LNCAP (cell line): Measurements from ENCODE around the gene CCDC159.

Source experiments
- CTCF ChIP-seq: fragments of 450-650 bp; IDR thresholded peaks from 2 replicates; pipeline ENCODE4 v1.5.1; 2017; ENCODE audit warnings: mild to moderate bottlenecking

Gene CCDC159

DNA sequence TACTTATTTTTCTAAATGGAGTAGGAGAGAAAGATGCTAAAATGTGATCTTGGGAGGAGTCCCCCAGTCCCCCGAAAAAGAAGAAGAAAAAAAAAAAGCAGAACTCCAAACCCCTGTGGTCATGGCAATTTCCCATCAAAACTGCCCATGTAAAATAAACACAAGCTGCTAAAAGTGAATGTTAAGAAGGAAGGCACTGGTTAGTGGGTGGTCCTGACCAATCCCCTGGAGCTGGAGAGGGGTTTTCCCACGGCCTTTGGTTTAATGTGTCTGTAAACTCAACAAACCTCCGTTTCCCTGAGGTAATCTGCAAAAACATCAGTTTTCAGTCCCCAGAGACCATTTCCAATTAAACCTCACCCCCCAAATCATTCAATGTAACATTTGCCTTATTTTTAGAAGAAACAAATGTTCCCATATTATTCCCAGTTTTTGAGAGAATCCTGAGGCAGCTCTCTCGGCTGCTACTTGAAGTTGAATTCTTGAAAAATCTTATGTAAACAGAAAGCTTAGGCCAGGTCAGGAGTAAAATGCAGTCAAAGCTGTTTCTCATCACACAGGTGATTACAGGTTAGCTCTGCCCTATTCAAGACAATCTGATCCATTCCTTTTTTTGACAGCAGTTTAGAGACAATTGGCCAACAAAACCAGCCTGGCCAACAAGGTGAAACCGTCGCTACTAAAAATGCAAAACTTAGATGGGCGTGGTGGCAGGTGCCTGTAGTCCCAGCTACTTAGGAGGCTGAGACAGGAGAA is 23.9 kb upstream of the CCDC159 start:
- TF ChIP-seq CTCF: no peak

DNA sequence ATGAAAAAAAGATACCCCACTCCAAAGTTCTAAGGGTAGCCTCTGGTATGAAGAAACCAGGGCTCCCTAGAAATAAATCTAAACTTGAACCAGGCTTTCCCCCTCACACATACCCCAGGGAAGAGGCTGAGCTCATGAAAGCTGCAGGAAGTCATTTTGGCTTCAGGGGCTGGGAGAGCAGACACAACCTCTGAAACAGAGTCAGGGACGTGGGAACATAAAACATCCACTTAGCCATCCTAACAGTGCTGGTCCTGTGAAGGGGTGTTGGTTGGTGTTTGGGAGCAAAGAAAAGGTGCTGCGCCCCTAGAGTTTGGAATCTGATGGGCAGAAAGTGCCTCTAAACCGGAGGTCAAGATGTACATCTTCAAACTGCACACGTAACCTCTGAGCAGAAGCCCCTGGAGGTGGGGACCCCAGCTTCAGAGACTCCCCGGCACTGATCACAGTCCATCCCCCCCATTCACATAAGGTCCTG is 22.7 kb upstream of the CCDC159 start:
- no peak for TF ChIP-seq CTCF

GRCh38 chr19:11324079-11324661 is 22.1 kb upstream of the CCDC159 start:
- TF ChIP-seq CTCF: no peak

GRCh38 chr19:11324748-11325389 is 21.4 kb upstream of the CCDC159 start:
- TF ChIP-seq CTCF: no peak

GRCh38 chr19:11325544-11325943 is 20.8 kb upstream of the CCDC159 start:
- no peak for TF ChIP-seq CTCF

DNA sequence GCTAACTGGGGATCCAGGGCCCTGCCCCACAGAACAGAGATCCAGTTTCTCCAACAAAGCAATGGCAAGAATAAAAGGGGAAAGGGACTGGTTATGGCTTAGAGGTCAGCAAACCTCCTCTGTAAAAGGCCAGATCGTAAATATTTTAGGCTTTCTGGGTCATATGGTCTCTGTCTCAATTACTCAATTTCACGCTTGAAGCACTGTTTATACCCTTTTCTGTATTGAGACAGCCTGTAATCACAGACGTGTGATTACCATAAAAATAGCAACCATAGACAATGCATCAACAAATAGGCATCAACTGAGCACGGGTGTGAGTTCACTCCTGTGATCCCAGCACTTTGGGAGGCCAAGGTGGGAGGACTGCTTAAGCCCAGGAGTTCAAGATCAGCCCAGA is 16.2 kb upstream of the CCDC159 start:
- no peak for TF ChIP-seq CTCF

DNA sequence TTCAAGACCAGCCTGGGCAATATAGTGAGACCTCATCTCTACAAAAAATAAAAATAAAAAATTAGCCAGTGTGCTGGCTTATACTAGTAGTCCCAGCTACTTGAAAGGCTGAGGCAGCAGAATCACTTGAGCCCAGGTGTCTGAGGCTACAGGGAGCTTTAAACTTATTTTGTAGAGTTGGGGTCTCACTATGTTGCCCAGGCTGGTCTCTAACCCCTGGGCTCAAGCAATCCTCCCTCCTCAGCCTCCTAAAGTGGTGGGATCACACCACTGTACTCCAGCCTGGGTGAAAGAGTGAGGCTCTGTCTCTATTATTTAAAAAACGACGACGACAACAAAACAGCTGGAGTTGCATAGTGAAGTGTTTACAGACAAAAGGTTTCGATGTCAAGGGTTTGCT is 14.8 kb upstream of the CCDC159 start:
- TF ChIP-seq CTCF: no peak
